GM21390 (cell line): ENCODE results near the gene FBXO15.

Experiments used
- ATAC-seq: cut with Tn5 transposase; IDR thresholded peaks from one replicate; pipeline ENCODE4 v1.9.1; 2021; ENCODE audit not compliant: unreplicated experiment

Gene FBXO15

GRCh38 chr18:74147779-74148542 is at the start of gene FBXO15, which contains the start of gene TIMM21:
FBXO15 (minus strand) TSS chr18:74147834; CDS start chr18:74147785, 49 bp downstream.
TIMM21 (plus strand) TSS chr18:74148523; CDS start chr18:74148809, 286 bp downstream.
- peak; percentile 89 for ATAC-seq

- ATAC-seq, result peak; percentile 93
Measured at GRCh38 chr18:74196220-74197119, 48.8 kb upstream of the FBXO15 start.

GRCh38 chr18:74194691-74195090 is 47.1 kb upstream of the FBXO15 start:
- no peak for ATAC-seq

- no peak for ATAC-seq
Measured at GRCh38 chr18:74191577-74191976, 43.9 kb upstream of the FBXO15 start.

GRCh38 chr18:74190086-74190485 is 42.5 kb upstream of the FBXO15 start:
- ATAC-seq, result no peak

GRCh38 chr18:74186661-74187060 is 39.0 kb upstream of the FBXO15 start:
- no peak for ATAC-seq

GRCh38 chr18:74185860-74186259 is 38.2 kb upstream of the FBXO15 start:
- no peak for ATAC-seq

GRCh38 chr18:74184875-74185274 is 37.2 kb upstream of the FBXO15 start:
- ATAC-seq, result no peak

- no peak for ATAC-seq
Measured at GRCh38 chr18:74183130-74183529, 35.5 kb upstream of the FBXO15 start.

- ATAC-seq, result no peak
Measured at GRCh38 chr18:74182335-74182734, 34.7 kb upstream of the FBXO15 start.

- no peak for ATAC-seq
Measured at GRCh38 chr18:74179623-74180199, 32.1 kb upstream of the FBXO15 start.

GRCh38 chr18:74178884-74179283 is 31.2 kb upstream of the FBXO15 start:
- ATAC-seq, result no peak

- no peak for ATAC-seq
Measured at GRCh38 chr18:74175658-74176057, 28.0 kb upstream of the FBXO15 start.

GRCh38 chr18:74173434-74173750 is 25.8 kb upstream of the FBXO15 start:
- ATAC-seq, result no peak

- no peak for ATAC-seq
Measured at GRCh38 chr18:74172697-74173433, 25.2 kb upstream of the FBXO15 start.

GRCh38 chr18:74171910-74172606 is 24.4 kb upstream of the FBXO15 start:
- peak; percentile 99 for ATAC-seq

- no peak for ATAC-seq
Measured at GRCh38 chr18:74166386-74166785, 18.8 kb upstream of the FBXO15 start.

GRCh38 chr18:74163019-74163660 is 15.5 kb upstream of the FBXO15 start:
- peak; percentile 78 for ATAC-seq

GRCh38 chr18:74155276-74155675 is 7.6 kb upstream of the FBXO15 start:
- no peak for ATAC-seq

- ATAC-seq, result no peak
Measured at GRCh38 chr18:74154716-74155115, 7.1 kb upstream of the FBXO15 start.
